PFSK-1 (cell line): ENCODE data around the gene HDAC4.

ENCODE experiments used
- FOXP2 ChIP-seq: optimal IDR thresholded peaks from 2 replicates; pipeline ENCODE3; 2011; ENCODE audit warnings: borderline replicate concordance, control low read depth, inconsistent platforms; ENCODE audit not compliant: insufficient read depth; ENCODE audit errors: extremely low read length, extremely low read depth
- POLR2AphosphoS5 ChIP-seq: IDR thresholded peaks from 2 replicates; pipeline ENCODE4 v1.6.1; 2012; ENCODE audit warnings: low read depth, mild to moderate bottlenecking, control low read depth, low read length, moderate library complexity
- REST ChIP-seq, 2 experiments: IDR thresholded peaks; 2 replicates each; pipeline versions ENCODE4 v1.6.1 to v1.8.0; 2011 to 2012; ENCODE audit warnings: low read depth in 2 of 2, low read length in 2 of 2, control low read depth in 1 of 2, inconsistent platforms in 1 of 2, mild to moderate bottlenecking in 1 of 2, moderate library complexity in 1 of 2; ENCODE audit not compliant: insufficient read depth in 1 of 2
- SIN3A ChIP-seq: IDR thresholded peaks from 2 replicates; pipeline ENCODE4 v1.6.1; 2012; ENCODE audit warnings: mild to moderate bottlenecking, low read length, moderate library complexity, borderline replicate concordance; ENCODE audit not compliant: insufficient read depth
- TAF1 ChIP-seq: IDR thresholded peaks from 2 replicates; pipeline ENCODE4 v1.6.1; 2012; ENCODE audit warnings: low read length, control low read depth, borderline replicate concordance; ENCODE audit not compliant: insufficient read depth

Gene HDAC4

GRCh38 chr2:239079671-239080294 is 321.0 kb downstream of the HDAC4 start:
- TF ChIP-seq TAF1 = no peak

- TF ChIP-seq TAF1 (no peak), FOXP2 (no peak), REST (IDR thresholded peaks at IDR 0.05; ENCODE audit: insufficient read depth in 1 of 2, low read depth in 2 of 2, low read length in 2 of 2) (no peak), SIN3A (no peak)
Observed at GRCh38 chr2:239078128-239078924, 322.5 kb downstream of the HDAC4 start.

GRCh38 chr2:239077260-239077659 is 323.6 kb downstream of the HDAC4 start:
- no peak for TF ChIP-seq FOXP2
- no peak for TF ChIP-seq REST (IDR thresholded peaks at IDR 0.05; ENCODE audit: insufficient read depth in 1 of 2, low read depth in 2 of 2, low read length in 2 of 2)
- TF ChIP-seq POLR2AphosphoS5 = no peak
- TF ChIP-seq TAF1 = no peak
- TF ChIP-seq SIN3A = no peak

GRCh38 chr2:239075918-239076758 is 324.7 kb downstream of the HDAC4 start:
- TF ChIP-seq SIN3A = no peak
- no peak for TF ChIP-seq REST (IDR thresholded peaks at IDR 0.05; ENCODE audit: insufficient read depth in 1 of 2, low read depth in 2 of 2, low read length in 2 of 2)
- no peak for TF ChIP-seq FOXP2
- TF ChIP-seq POLR2AphosphoS5 = no peak
- TF ChIP-seq TAF1 = no peak

- TF ChIP-seq SIN3A (no peak), FOXP2 (no peak), REST (IDR thresholded peaks at IDR 0.05; ENCODE audit: insufficient read depth in 1 of 2, low read depth in 2 of 2, low read length in 2 of 2) (no peak), POLR2AphosphoS5 (no peak), TAF1 (no peak)
Observed at GRCh38 chr2:239073745-239074530, 326.9 kb downstream of the HDAC4 start.
